Fibroblast of gingiva (primary cell): ENCODE results near the gene CBLB.
A peak's percentile ranks its signal among the peaks of the same experiment; 100 is the strongest.
"Not testable (repeated sequence)": the region's sequence is repeated elsewhere in the genome, so short reads cannot be mapped to it uniquely, and the experiment has no call there.

ENCODE experiments used
- DNase-seq: peaks from one replicate; pipeline ENCODE4 v3.0.0-alpha.2; 2011; ENCODE audit warnings: low read depth

CBLB gene

DNA sequence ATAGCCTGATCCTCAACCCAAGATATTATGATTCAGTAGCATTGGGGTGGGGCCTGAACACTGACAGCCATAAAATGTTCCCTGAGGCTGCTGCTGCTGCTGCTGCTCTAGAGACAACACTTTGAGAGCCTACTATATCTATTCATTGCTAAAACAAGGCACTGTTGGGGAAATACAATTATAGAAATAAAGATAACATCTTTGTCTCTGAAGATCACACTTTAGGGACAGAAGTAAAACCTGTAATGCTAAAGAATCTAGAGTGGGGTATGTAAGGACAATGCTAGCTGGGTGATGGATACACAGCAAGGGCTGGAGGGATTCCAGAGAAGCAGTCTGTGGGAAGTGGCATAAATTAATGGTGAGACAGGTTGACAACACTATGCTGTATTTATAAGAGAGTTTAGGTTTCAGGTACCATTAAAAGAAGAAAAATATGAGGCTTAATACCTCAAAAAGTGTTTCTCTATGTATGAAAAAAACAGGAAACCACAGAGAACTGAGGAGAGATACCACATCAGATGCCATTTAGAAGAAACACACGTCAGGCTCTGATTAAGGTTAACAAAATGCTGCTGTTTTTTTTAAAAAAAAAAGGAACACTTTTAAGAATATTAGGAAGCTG, 115.9 kb downstream of the CBLB start:
- DNase-seq, result no peak

DNA sequence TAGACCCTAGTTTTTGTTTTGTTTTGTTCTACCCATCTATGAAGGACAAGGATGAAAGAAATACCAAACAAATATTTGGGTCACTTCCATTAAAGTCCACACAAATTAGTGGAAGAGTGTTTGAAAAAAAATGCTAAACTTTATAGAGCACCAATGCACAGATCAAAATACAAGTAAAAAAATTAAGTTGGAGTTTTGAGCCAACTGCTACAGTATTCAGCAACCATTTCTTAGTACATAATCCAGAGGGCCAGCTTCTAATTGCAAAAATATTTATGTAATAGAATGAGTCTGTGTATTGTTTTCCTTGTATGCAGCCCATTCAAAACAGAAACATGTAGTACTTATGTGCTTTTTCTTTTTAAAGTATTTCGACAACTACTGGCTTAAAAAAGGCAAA, 121.1 kb downstream of the CBLB start:
- peak; percentile 81 for DNase-seq

DNA sequence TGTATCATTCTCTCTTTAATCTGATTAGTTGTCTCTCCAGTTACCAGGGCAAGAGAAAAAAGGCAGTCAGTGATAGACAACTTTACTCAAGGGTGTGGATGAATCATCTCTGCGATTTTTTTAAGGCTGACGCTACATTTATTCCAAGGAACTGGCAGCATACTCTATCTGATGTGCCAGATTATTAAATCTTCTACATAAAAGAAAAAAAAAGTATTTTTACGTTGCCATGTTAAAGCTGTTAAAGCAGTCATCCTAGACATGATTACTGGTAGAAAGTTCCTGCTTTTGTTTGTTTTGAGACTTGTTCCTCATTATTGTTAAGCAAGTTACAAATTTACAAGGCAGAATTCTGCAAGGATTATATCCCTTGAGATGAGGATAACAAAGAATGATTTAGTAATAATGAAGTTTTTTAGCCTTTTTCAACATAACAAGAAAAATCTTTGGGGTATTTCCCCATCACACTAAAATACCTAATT, 121.7 kb downstream of the CBLB start:
- peak; percentile 88 for DNase-seq

DNA sequence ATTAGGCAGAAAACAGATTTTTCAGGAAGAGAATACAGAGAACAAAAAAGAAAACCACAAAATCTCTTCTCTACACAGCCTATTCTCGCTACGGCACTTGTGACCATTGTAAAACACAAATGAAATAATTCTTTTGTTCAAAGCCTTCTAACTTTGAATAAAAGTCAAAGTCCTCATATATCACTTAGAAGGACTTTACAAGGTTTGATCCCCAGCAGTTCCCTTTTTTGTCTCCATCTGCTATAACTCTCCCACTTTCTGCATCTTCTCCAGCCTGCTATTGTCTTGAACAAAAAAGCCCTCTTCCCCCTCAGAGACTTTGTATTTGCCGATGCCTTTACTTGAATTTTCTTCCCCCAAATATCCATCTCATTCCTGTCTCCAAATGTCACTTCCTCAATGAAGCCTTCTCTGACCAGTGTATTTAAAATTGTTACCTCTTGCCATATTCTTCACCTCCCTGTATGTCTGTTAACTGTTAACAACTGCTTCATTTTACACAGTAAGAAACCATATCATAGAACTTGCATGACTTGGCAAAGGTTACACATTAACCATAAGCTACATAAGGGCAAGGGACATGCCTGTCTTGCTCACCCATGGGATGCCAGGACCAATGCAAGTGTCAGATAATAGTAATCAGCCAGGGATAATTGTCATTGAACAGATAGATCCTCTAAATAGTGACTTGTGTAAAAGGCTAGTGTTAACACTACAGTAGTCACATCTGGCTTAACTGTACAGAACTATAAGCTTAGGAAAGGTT, 122.4 kb downstream of the CBLB start:
- no peak for DNase-seq

DNA sequence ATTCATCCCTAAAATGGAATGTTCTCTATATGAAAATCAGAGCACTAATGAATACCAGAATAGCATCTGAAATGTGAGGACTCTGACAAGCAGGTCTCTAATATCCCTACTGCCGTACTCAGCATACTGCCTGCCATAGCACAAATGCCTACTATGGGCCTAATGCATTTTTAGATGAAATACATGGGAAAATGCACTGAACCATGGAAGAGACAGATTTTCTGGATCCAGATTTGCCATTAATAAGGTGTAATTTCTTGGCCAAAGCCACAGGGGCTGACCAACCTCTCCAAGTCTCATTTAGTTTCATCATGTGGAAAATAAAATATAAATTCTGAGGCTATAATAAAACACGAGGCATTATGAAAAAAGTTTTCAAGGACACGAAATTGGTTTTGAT, 123.8 kb downstream of the CBLB start:
- no peak for DNase-seq

DNA sequence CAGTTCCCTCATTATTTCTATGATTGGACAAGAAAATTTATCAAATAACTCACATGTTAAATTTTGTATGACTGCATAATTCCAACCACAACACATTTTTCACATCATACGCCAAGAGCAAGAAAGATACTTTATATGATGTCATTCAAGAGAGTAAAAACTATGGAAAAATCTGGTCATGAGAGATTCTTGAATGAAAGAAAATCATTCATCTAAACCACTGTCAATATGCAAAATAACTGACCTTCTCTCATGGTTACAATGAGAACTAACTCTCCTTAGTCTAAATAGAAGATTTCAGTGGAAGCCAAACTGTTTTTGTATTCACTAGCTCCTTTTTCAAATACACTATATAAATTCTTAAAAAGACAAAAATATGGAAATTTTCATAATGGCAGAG, 124.6 kb downstream of the CBLB start:
- DNase-seq, result no peak

DNA sequence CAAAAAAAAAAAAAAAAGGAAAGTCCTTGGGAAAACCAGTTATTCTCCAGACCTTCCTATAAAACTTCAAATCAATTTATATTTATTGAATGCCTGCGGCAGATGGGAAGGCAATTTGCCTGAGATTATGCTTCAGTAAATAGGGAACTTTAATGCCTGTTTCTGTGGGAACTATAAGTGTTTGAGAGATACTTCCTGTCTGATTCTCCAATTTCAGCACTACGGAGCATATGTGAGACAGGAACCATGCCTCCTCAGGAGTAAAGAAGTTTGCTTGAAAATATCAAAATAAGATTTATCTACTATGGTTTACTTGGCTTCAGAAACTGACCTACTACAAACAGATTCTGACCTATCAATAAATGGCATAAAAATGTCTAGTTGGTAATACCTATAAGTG, 135.5 kb downstream of the CBLB start:
- no peak for DNase-seq

DNA sequence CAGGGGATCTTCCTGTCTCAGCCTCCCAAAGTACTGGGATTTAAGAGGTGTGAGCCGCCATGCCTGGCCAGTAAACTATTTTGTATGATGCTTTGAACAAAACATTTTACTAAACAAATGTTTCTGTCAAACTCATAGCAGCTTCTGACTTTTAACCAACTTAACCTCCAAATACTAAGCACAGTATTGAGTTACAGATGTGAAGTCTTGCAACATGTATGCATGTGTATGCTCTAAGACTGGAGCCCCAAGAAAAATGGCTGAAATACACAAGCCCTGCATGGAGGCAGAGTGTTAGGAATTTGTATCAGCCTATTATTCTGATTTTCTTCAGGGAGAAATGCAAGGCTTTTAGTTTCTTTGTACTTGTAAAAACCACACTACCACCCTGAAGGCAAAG, 137.1 kb downstream of the CBLB start:
- peak; percentile 59 for DNase-seq

DNA sequence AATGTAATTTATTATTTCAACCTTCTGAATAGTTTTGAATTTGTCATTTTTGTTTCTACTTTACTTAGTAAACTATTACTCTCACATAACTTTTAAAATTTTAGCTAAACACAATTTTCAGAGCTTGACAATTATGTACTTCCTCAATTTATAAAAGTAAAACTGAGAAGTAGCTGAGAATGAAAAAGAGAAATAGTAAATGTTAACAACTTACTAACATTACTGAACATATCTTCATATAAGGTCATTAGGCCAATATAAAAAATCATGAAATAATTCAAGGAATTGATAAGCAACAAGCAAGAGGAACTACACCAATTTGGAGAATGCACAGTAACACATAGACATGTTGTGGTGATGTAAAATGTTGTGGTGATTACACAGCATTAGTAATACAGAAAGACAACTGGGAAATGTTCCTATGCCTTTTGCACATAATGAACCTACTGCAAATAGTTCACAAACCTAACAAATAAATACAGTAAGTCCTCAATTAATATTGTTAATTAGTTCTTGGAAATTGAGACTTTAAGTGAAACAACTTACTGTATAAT, 137.9 kb downstream of the CBLB start:
- DNase-seq, result no peak

DNA sequence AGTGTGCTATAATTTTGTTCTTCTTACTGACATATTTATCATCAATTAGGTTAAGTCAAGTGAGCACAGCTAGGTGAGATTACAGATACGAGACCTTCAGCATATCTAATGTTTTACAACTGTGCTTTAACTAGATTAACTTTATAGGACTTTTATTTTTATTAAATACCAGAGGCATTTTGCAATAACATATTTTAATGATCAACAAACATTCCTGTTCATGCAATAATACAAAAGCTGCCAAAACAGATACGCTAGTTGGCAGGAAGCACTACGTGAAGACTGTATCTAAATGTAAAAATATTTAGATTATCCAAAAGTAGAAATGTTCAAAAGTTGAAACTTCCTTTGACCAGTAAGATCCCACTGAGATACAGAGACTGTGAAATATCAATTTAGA, 139.1 kb downstream of the CBLB start:
- DNase-seq, result peak; percentile 71

DNA sequence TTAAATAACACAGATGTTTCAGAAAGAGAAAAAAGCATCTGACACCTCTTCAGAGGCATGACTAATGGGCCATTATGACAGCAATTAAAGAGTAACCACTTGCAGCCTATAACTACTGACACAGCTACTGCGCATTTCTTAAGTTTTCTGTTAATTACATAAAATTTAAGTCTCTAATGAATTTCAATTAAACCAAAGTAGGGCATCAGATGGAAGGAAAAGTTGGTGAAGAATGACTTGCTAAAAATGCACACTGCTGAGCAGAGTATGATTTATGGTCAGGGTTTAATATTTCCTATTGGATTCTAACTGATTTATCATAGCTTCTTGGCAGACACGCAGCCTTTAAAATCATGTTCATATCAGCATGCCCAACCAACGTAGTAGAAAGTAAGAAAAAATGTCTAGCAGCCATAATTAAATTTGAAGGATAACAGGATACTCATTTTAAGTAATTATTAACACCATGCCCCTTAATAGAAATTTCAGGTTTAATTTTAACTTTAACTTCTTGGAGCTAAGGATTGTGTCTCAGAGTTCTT, 140.0 kb downstream of the CBLB start:
- no peak for DNase-seq

DNA sequence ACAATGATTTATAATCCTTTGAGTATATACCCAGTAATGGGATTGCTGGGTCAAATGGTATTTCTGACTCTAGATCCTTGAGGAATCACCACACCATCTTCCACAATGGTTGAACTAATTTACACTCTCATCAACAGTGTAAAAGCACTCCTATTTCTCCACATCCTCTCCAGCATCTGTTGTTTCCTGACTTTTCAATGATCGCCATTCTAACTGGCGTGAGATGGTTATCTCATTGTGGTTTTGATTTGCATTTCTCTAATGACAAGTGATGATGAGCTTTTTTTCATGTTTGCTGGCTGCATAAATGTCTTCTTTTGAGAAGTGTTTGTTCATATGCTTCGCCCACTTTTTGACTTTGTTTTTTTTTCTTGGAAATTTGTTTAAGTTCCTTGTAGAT, 141.8 kb downstream of the CBLB start:
- not testable (repeated sequence) for DNase-seq

DNA sequence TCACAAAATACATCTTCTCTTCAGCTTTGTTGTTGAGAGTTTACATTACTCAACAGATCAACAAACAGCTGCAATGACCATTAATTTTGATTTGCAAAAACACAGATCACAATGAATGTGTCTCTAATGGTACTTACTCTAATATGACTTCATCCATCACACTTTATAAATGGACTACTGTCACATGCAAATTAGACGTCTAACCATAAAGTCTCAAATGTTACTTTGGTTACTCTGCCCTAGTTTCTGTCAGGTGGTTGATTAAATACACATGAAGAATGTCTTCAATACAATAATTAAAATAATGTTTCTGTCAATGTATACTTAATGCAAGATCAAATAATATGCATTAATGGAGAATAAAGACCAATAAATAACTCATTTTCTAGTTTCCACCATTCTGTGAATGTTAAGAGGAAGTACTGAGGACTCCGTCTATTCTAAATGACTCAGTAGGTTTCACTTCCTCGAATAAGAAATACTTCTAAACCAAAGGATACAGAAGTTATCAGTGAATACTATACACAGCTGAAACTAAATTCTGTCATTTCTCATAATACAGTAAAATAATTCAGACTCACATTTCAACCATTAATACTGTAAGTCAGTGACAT, 145.8 kb downstream of the CBLB start:
- no peak for DNase-seq

DNA sequence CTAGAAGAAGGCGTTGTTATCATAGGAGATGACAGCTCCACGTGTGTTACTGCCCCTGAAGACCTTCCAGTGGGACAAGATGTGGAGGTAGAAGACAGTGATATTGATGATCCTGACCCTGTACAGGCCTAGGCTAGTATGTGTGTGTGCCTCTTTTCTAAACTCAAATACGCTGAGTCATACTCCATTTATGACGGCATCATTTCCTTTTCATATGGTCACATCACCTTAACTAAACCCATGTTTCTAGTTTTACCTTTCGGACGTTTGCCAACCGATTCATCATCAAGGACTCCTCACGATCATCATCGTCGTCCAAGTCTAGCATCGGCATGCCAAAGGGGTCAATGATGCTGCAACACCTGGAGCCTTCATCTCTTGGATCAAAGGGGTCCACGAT, 149.0 kb downstream of the CBLB start:
- no peak for DNase-seq

DNA sequence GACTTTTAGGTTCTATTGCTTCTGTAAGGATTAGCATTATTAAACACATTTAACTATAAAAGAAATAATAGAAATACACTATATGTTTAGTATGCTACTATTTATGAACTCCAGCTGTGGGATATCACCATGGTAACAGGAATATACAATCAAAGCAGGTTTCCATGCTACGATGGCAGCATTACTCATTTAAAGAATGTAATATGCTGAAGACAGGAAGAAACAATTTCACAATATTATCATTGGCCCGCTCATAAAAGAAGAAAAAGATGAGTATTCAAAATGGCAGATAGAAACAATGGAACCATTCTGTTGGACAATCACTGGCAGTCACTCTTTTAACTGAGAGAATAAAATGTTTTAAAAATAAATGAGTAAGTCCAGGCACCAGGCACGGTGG, 153.4 kb downstream of the CBLB start:
- peak; percentile 88 for DNase-seq

DNA sequence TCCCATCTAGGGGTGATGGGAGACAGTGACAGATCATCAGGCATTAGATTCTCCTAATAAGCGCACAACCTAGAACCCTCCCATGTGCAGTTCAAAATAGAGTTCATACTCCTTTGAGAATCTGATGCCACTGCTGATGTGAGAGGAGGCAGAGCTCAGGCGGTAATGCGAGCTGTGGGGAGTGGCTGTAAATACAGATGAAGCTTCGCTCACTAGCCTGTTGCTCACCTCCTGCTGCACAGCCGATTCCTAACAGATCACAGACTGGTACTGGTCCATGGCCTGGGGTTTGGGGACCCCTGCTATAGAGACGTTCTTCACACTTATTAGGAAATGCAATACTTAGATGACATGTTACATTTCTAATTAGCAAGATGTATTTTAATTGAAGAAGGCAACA, 154.4 kb downstream of the CBLB start:
- DNase-seq, result no peak

DNA sequence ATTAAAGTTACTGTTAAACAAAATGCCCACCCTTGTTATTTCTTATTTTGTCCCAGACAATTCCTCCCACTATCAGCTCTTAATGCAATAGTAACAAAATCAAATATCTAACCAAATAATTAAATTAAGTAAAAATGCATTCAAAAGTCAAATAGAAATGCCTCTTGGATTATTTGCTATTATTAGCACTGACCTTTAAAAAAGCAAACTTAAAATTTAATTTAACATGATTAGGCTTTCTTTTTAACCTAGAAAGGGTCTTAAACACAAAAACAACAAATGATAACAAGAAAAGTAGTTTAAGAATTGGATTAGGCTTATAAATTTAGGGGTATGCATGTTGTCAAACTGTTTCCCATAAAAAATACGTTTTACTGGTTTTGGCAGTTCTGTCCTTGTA, 159.8 kb downstream of the CBLB start:
- DNase-seq, result no peak

DNA sequence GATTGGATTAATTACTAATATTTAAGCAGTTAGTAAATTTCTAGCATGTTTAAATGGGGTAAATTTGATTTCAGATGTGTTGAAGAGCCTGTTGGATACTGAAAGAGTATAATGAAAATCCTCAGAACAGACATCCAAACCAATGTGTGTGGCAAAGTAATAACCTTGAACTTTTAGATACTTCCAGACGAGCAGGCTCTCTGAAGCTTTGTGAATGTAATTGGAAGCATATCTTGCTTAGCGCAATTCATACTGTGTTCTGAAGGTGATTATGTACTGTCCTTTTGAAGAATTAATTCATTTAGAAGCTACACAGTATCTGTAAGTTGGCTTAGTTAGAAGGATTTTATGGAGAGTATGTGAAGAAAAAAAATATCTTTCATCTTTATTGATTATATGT, 161.8 kb downstream of the CBLB start:
- no peak for DNase-seq

DNA sequence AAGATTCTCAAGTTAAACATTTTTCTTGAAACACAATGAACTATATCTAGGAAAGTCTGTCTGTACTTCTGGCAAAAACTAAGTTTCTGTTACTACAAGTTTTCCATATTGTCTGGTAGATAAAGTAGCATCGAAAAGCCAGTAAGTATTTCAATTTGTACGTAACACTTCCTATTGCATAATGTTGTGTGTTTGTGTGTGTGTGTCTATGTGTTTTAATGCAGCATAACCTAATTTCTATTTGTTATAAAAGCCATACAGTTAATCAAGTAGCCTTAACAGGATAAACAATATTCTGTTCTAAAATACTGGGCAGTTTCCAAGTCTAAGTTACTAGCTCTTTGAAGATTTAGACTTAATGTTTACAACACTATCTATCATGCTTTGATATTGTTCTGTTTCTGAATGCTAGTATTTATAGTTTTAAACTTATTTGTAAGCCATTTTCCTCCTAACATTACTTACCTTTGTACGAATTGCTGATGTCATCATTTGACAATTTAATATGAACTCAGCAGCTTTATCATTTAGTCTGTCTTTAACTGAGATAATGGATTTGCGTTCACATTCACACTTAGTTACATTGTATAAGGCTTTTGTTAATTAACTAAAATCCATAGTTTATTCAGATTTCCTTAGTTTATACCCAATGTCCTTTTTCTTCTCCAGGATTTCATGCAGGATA, 163.9 kb downstream of the CBLB start:
- DNase-seq, result no peak

DNA sequence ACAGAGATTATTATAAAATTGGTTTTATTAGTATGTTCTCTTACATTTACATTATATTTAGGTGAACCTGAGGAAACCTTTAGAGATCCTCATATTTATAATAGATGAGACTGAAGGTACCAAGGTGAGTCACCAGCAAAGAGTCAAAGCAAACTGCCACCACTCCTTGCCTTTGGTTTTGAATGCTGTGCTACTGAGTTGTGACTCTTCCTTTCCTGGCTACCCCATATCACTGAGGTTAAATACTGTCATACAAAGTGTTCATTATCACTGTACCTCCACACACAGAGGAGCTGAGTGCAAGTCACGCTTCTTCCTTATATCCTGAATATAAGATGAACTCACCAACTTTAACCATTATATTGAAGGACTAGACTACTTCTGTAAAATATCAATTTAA, 168.2 kb downstream of the CBLB start:
- DNase-seq, result no peak

DNA sequence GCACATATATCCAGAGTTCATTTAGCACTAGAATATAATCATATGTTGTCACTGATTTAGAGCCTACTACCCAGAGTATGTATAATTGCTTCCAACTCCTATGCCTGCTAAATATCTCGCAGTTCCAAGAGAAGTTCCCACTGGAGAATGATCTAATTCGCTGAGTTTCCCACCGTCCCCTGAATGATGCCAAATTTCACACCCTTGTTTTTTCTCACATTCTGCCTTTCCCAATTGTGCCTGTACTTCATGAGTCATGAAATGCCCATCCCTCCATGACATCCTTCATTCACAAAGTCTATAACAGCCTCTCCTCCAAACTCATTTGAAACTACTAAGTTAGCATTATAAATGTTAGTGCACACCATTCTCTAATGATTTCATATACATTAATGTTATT, 177.2 kb downstream of the CBLB start:
- no peak for DNase-seq

DNA sequence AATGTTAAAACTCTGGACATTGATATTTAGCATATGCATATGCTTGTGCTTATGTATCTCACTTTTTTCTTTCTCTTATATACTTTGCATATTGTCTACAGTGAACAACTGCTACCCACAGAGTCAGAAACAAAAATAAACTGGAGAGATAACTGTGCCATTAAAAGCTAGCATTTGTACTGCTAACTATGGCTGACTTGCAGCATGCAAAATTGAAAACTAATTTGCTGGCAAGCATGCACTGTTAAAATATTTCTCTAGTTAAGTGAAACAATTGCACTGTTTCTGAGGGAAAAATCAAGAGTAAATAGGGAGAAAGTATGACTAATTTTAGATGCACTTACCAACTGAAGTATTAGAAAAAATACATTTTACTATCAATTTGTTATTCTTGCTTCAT, 177.8 kb downstream of the CBLB start:
- DNase-seq, result no peak
